Cardiac fibroblast (primary cell): Measurements from ENCODE around the gene ARHGAP23.
"Not testable (repeated sequence)": the region's sequence is repeated elsewhere in the genome, so short reads cannot be mapped to it uniquely, and the experiment has no call there.

Experiments used
- DNase-seq, 2 donors: peaks; one replicate each; pipeline versions ENCODE4 v3.0.0 to v3.0.0-alpha.2; 2010; ENCODE audit warnings: low read depth in 2 of 2
- H3K4me3 ChIP-seq, 2 donors: replicated peaks in 1 of 2; 1 replicate in 1 of 2; 2 replicates in 1 of 2; pipeline ENCODE4 v1.5.1; 2011; ENCODE audit warnings: low read depth in 2 of 2, low read length in 2 of 2, mild to moderate bottlenecking in 2 of 2, moderate library complexity in 1 of 2
- CTCF ChIP-seq: IDR thresholded peaks from one replicate; pipeline ENCODE4 v1.5.1; 2011; ENCODE audit warnings: low read depth, mild to moderate bottlenecking, low read length, inconsistent platforms

ARHGAP23 gene

GRCh38 chr17:38509772-38510420 is 81.6 kb downstream of the ARHGAP23 start:
- peak overlapping the region in 1 of 2 donors; percentile 21 for H3K4me3 ChIP-seq
- peak in 1 of 2 donors; percentile 24 for DNase-seq
- TF ChIP-seq CTCF = no peak

GRCh38 chr17:38510421-38511149 is 82.3 kb downstream of the ARHGAP23 start:
- peak; percentile 42 to 55 for DNase-seq
- no peak for TF ChIP-seq CTCF
- no peak overlapping the region for H3K4me3 ChIP-seq

- no peak for TF ChIP-seq CTCF
- peak; percentile 55 to 65 for DNase-seq
Observed at GRCh38 chr17:38511150-38512108, 83.2 kb downstream of the ARHGAP23 start.

GRCh38 chr17:38512473-38513058 is 84.3 kb downstream of the ARHGAP23 start:
- DNase-seq = no peak
- TF ChIP-seq CTCF = no peak
- no peak overlapping the region for H3K4me3 ChIP-seq

More at GRCh38 chr17:38511150-38512108, 83.2 kb downstream of the ARHGAP23 start:
- H3K4me3 ChIP-seq = no peak overlapping the region

GRCh38 chr17:38526526-38526925 is 98.3 kb downstream of the ARHGAP23 start:
- H3K4me3 ChIP-seq, DNase-seq: not testable (repeated sequence)

- not testable (repeated sequence) for H3K4me3 ChIP-seq
Observed at GRCh38 chr17:38528141-38528540, 99.9 kb downstream of the ARHGAP23 start.

GRCh38 chr17:38530856-38531255 is 102.6 kb downstream of the ARHGAP23 start:
- H3K4me3 ChIP-seq, DNase-seq: not testable (repeated sequence)

More at GRCh38 chr17:38528141-38528540, 99.9 kb downstream of the ARHGAP23 start:
- DNase-seq = not testable (repeated sequence)

GRCh38 chr17:38531761-38532160 is 103.5 kb downstream of the ARHGAP23 start:
- H3K4me3 ChIP-seq, DNase-seq: not testable (repeated sequence)
